T-helper 22 cell (primary cell): ENCODE data around the gene ECT2L.

Source experiments
- DNase-seq: peaks from one replicate; pipeline ENCODE4 v3.0.0-alpha.2; 2020; ENCODE audit warnings: low read depth

ECT2L gene

DNA sequence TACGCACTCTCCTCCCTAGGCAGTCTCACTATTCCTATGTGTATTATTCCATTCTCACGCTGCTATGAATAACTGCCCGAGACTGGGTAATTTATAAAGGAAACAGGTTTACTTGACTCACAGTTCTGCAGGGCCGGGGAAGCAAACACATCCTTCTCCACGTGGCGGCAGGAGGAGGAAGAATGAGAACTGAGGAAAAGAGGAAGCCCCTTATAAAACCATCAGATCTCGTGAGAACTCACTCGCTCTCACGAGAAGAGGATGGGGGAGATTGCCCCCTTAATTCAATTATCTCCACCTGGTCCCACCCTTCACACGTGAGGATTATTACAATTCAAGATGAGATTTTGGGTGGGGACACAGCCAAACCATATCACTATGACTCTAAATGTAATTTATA is 61.9 kb downstream of the ECT2L start:
- no peak for DNase-seq

DNA sequence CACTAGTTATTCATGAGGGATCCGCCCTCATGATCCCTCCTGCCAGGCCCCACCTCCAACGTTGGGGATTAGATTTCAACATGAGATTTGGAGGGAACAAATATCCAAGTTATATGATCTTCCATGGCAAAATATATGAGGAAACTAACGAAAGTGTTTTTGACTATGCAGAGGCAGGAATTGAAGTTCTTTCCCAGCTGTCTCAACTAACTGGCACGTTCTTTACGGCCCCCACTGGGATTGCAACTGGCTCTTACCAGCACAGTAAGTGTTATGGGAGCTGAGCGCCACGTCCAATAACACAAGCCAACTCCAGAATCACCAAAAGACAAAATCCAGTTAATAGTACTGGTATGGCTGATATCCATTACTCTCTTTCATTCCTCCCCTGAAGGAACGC is 66.6 kb downstream of the ECT2L start:
- DNase-seq: no peak

DNA sequence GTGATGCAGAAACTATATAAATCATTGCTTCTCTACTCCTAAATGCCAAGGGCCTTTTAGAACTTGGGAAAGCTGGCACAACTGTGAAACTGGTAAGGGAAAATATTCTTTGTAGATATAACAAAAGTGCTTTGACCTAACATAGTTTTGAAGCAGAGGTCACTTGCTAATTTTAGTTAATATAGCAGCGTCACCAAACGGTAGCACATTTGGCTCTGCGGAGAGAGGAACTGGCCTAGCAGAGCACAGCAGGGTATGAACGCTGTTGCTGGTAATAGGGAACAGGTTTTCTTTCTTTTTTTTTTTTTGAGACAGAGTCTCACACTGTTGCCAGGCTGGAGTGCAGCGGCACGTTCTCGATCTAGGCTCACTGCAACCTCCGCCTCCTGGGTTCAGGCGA is 67.4 kb downstream of the ECT2L start:
- DNase-seq: no peak

DNA sequence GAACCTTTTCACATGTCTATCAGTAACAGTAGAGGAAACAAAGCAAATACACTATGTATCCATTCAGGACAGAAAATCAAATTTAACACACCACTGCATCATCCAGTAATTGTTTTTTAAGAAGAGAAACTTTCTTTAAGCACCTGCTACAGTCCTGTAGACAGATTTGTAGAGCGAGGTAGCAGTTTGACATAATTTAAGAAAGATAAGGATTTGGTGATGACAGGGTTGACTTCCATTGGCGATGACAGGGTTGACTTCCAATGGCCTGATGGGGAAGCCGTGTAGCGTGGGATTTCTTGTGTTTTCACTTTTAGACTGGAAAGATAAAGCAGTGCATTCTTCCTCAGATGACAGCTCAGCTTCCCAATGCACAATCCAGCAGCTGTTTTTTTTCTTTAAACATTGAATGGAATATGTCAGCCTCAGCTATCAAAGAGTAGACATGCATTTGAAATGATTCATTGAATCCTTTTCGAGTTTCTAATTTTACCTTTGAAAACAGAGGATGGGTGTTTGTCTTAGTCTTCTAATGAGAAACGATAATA is 68.5 kb downstream of the ECT2L start:
- no peak for DNase-seq

DNA sequence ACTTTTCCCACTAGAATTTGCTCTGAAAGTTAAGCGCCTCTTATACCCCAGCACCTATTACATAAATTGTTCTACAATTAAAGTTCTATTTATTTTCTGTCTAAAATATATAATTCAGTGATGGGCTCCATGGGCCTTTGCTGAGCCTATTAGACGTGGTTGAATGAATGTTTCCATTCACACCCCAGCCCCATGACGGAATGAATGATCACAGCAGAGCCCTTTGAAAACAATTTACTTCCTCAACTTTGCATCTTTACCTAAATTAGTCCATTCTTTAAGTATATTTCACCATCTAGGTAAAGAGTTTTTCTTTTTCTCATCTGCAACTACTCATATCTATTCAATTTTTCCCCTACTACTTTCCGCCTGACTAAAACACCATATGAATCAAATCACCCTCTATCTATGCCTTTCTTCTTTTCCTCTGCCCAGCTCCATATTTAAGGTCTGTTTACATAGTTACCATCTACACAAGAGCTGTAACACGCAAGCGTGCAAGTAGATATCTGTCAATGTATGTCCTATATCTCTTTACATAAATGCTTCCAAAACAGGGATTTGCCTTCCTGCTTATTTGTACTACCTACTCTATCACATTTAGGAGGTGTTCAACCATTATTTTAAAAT is 69.7 kb downstream of the ECT2L start:
- DNase-seq: no peak

DNA sequence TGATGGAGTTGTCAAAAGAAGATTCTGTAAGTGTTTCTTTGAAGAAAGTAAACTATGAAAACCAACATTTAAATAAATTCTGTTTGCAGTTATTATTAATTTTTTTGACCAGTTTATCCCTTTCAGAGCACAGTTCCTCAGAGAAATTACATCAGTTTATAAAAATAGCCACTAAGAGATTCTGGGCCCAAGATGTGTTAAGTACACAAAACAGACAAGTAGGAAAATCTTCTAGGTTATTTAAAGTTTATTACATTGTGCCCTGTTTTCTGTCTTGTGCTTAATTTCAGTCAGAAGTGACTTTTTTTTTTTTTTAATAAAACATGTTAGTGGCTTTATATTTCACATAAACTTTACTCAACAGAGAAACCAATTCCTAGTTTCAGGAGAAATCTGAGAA is 72.3 kb downstream of the ECT2L start:
- no peak for DNase-seq

DNA sequence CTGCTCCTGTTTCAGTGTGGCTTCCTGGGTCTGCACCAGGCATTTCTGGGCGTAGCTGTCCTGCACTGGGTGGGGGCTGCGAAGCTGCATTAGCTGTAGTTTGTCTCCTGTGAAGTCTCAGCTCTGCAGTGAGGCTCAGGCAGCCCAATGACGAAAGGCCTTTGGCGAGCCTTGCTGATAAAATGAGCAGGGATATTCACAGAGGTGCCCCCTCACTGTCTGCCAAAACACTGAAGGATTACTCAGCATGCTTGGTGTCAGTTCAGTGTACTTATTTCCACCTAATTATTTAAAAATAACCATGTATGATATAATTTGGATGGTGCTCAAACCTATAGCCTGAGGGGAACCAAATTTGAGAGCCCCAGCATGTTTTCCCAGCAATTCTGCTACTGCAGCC is 73.5 kb downstream of the ECT2L start:
- no peak for DNase-seq

DNA sequence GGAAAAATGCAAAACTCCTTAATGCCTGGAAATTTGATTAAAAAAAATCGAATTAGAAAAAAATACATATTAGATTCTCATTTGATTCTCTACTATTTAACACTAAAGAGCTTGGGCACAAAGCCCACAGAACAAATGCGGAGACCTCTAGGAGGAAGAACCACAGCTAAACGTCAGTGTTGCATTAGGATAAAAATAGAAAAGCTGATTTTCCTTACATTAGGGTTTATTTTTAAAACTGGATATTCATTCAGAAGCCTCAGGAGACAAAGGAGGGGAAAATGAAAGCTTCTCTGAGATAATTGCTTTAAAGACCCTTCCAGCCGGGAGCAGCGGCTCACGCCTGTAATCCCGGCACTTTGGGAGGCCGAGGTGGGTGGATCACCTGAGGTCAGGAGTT is 77.3 kb downstream of the ECT2L start:
- DNase-seq: no peak

DNA sequence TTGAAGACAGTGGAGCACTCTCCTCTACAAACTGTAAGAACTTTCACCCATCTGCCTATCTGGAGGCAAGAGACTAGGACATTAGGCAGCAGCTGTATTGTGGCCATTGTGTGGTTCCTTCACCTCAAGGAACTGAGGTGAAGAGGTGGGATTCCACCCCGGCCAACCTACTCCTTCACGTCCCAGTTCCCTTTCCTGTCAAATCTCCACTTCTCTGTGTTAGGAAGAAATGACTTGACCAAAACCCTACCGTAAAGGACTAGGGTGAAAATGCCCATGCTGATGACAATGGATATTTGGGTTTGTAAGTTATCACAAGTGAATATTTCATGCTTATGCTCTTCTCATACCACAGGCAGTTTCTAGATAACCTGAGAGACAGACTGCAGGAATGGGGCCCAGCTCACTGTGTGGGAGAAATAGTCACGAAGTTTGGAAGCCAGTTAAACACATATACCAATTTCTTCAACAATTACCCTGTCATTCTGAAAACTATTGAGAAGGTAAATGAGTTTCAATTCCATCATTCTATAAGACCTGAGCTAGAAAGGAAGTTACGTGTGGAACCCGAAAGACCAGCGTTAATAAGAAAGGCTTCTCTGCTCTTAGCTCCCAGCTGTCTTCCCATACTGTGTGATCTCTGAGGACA is 86.6 kb downstream of the ECT2L start:
- DNase-seq: no peak

DNA sequence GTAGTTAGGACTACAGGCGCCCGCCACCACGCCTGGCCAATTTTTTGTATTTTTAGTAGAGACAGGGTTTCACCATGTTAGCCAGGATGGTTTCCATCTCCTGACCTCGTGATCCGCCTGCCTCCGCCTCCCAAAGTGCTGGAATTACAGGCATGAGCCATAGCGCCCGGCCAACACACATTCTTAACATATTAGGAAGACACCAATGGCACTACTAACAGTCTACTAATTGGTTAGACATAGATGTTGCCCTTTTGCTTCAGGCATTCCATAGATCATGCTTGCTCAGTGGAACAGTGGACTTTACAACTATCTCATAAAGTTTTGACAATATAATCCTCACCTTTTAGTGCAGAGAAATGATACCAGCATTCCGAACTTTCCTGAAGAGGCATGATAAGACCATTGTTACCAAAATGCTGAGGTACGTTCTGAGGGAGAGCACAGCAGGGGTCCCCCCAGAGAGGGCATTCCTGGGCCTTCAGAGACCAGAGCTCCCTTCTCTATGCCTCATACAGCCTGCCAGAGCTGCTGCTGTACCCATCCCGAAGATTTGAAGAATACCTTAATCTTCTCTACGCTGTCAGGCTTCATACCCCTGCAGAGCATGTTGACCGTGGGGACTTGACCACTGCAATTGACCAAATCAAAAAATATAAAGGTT is 89.4 kb downstream of the ECT2L start:
- DNase-seq: no peak

DNA sequence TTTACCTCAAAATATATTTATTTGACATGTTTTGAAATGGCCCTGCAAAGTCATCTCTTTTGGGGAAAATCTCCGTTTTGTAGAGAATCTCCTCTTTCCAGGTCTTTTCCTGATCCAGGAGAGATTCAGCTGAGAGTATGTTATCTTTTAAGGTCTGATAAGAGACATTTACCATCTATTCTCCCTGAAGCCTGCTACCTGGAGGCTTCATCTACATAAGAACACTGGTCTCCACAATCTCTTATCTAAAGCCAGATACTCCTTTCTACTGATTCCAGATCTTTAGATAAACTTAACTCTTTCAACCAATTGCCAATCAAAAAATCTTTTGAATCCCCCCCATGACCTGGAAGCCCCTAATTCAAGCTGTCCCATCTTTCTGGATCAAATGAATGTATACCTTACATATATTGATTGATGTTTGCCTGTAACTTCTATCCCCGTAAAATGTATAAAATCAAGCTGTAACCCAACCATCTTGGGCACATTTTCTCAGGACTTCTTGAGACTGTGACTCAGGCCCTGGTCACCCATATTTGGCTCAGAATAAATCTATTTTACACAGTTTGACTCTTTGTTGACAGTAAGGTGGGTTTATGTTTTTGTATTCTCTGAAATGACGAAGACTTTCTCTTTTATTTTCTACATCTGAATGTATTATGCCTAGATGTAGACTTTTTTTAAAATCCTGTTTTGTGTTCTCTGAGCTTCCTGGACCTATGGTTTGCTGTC is 95.5 kb downstream of the ECT2L start:
- no peak for DNase-seq

DNA sequence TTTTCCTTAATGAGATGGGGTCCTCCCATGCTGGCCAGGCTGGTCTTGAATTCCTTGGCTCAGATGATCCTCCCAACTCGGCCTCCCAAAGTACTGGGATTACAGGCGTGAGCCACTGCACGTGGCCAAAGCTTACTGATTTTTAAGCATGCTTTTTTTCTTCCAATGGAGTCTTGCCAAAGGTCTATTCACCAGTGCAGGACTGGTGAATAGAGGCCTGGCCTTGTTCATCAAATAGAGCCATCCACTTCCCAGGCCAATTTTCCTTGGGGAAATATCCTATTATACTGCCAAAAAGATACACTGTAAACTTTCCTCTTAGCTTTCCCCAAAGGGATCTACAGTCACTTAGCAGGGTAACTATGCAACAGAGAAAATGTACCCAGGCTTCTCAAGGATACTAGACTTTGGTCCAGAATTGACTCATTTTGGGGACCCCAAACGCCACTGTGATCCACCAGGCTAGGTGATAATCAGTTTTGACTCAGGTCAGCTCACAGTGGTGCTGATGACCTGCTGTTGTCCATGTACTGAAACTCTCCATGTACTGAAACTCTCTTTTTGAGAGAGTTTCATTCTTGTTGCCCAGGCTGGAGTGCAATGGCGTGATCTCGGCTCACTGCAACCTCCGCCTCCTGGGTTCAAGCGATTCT is 100.3 kb downstream of the ECT2L start:
- no peak for DNase-seq

DNA sequence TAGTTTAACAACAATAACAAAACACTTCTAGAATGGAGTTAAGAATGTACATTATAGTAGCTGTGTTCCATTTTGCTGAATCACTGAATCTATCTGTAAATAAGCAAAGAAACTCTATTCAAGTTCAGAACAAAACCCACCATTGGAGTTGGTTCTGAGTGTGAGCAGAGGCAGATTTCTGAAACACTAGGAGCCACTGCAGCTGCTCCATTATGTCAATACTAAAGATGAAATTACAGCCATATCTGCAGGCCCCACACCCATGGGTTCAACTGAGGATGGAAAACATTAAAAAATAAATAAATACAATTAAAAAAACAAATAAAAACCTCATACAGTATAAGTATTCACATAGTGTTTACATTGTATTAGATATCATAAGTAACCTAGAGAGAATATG is 101.1 kb downstream of the ECT2L start:
- DNase-seq: no peak

DNA sequence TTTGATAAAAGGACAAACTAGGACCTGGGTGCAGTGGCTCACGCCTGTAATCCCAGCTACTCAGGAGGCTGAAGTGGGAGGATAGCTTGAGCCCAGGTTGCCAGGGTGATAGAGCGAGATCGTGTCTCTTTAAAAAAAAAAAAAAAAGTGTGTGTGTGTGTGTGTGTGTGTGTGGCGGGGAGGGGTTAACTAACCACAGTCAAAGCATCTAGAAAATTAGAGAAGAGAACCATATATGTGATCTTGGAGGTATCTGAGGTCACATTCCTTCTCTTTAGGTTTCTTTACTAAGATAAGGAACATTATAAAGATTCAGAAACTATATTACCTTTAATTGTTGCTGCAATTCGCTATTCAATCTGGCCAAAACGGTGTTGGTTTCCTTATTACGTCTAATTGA is 111.3 kb downstream of the ECT2L start:
- DNase-seq: no peak

DNA sequence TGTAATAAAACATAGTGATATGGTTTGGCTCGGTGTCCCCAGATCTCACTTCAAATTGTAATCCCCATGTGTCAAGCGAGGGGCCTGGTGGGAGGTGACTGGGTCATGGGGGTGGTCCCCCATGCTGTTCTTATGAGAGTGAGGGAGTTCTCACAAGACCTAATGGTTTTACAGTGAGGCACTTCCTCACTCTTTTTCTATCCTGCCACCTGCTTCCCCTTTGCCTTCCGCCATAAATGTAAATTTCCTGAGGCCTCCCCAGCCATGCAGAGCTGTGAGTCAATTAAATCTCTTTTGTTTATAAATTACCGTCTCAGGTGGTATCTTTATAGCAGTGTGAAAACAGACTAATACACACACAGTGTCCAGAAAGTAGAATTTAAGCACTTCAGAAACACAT is 113.6 kb downstream of the ECT2L start:
- DNase-seq: no peak

DNA sequence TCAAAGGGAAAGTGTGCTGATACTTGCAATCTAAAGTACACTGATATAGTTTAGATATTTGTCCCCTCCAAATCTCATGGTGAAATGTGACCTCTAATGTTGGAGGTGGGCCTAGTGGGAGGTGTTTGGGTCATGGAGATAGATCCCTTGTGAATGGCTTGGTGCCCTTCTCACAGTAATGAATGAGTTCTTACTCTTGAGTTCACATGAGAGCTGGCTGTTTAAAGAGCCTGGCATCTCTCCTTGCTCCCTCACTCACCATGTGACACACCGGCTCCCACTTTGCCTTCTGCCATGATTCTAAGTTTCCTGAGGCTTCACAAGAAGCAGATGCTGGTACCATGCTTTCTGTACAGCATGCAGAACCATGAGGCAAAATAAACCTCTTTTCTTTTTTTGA is 114.1 kb downstream of the ECT2L start:
- no peak for DNase-seq

DNA sequence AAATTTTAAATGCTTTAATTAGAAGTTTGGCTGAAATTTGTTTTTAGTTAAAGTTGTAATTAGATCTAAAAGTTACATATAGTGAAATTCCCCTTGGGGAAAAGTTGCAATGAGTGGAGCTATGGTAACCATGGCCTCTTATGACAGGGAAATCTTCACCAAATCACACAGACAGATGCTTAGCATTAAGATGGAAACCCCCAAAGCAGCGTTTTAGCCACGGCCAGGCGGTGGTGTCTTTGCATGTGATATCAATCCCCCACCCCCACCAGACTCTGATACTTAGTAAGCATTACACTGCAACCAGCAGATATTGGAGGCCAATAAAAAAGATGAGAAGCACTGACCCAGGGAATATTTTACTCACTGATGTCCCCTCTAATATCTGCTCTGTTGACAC is 116.4 kb downstream of the ECT2L start:
- DNase-seq: no peak

DNA sequence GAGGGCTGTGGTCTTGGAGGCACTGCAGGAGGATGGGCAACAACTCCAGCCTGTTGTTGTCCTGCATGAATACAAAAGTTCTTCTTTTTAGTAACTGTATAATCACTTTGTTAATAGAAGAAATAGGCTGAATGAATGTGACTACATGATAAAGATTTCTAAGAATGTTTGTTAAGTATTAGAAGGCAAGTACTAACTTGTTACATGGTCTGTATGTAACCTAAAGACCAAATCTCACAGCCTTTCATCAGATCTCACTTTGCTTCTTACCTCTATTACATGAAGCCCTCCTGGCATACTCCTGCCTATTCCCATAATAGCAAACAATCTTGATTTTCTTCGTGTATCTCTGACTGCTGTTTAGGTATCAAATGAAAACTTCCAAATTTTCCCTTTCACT is 118.8 kb downstream of the ECT2L start:
- no peak for DNase-seq

DNA sequence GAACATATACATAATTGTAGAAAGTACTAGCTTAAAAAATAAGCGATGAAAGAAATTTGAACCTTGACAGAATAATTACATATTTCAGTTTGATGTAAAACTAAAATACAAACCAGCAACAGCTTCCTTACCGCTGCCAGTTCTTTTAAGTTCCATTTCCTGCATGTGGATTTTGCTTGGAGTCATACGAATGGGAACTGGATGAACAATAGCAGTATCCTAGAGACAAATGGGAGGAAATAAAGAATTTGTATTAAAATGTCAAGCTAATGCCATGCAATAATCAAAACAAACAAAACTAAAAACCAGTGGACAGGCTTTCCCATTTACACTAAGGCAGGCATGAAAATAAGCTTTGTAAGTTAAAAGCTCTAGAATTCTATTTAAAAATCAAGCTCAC is 125.0 kb downstream of the ECT2L start:
- DNase-seq: no peak

DNA sequence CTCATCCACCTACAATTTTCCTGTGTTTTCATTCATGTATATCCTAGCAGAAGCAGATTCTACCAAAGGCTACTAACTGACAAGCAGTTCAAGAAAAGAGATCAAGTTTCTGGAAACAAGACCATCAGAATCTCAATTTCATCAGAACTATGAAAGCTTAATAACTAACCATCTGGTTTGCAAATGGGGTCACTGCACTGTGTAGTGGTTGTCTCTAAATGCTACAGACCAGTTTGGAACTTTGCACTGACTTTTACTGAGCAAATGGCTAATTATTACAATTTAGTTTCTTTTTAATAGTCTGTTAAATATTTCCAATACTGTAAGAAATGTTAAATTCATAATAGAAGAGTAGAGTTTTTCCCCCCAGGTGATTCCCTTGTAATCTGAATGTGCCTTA is 127.7 kb downstream of the ECT2L start:
- no peak for DNase-seq

DNA sequence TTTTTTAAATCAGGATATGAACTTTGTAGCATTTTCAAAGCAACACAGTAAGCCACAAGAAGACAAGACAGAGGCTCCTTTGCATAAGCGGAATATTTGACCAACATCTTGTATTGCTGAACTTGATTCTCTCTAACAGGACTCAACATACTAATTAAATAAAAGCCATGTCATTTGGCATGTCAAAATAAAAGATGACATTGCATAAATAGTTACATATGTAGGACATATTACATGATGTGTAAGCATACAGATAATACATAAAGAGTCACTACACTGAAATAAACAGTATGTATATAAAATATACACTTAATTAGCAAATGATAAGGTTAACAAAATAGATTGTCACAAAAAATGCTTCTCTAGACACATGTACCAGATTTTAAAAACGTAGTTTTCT is 129.9 kb downstream of the ECT2L start:
- DNase-seq: no peak

DNA sequence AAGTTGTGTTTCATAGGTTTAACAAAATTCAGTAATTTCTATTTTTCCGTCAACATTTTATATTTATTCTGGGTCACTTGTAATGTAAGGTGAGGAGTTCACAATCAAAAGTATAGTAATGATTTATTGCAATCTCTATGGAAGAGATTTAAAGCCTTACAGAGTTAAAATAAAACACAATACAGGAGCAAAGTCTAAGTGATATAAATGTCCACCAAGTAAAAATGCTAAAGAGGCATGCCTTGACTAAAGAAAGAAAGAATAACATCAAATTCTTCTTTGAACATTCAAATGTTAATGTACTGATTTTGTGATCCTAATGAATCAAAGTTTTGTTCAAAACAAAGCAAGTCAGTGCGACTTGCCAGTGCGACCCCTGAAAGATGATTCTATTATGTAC is 130.7 kb downstream of the ECT2L start:
- no peak for DNase-seq
